HEK293T (cell line): Measurements from ENCODE around the gene HLF.

Source experiments
- ARNT ChIP-seq: fragments of 450-650 bp; IDR thresholded peaks from 2 replicates; pipeline ENCODE4 v1.6.1; 2017; ENCODE audit warnings: mild to moderate bottlenecking
- BHLHE40 ChIP-seq: fragments of 450-650 bp; IDR thresholded peaks from 2 replicates; pipeline ENCODE4 v1.6.1; 2016; ENCODE audit warnings: mild to moderate bottlenecking, moderate library complexity, borderline replicate concordance
- CTBP1 ChIP-seq: fragments of 450-650 bp; IDR thresholded peaks from 2 replicates; pipeline ENCODE4 v1.6.1; 2016; ENCODE audit warnings: borderline replicate concordance
- FOXA1 ChIP-seq: fragments of 450-650 bp; IDR thresholded peaks from 2 replicates; pipeline ENCODE4 v1.6.1; 2016; ENCODE audit warnings: mild to moderate bottlenecking
- FOXK2 ChIP-seq: fragments of 450-650 bp; IDR thresholded peaks from 2 replicates; pipeline ENCODE4 v1.6.1; 2016; ENCODE audit warnings: mild to moderate bottlenecking
- FOXM1 ChIP-seq: fragments of 450-650 bp; IDR thresholded peaks from 2 replicates; pipeline ENCODE4 v1.6.1; 2017; ENCODE audit warnings: mild to moderate bottlenecking, borderline replicate concordance
- HDGF ChIP-seq: fragments of 450-650 bp; IDR thresholded peaks from 2 replicates; pipeline ENCODE4 v1.6.1; 2017; ENCODE audit warnings: antibody characterized with exemption, borderline replicate concordance
- L3MBTL2 ChIP-seq: fragments of 450-650 bp; conservative IDR thresholded peaks from 2 replicates; pipeline ENCODE4 v1.6.1; 2016; ENCODE audit warnings: mild to moderate bottlenecking
- NFRKB ChIP-seq: fragments of 450-650 bp; IDR thresholded peaks from 2 replicates; pipeline ENCODE4 v1.6.1; 2016; ENCODE audit warnings: mild to moderate bottlenecking, moderate library complexity
- SP1 ChIP-seq: fragments of 450-650 bp; IDR thresholded peaks from 2 replicates; pipeline ENCODE4 v1.6.1; 2017
- SUZ12 ChIP-seq: fragments of 450-650 bp; IDR thresholded peaks from 2 replicates; pipeline ENCODE4 v1.6.1; 2016; ENCODE audit warnings: mild to moderate bottlenecking
- TARDBP ChIP-seq: fragments of 450-650 bp; IDR thresholded peaks from 2 replicates; pipeline ENCODE4 v1.6.1; 2016
- TF ChIP-seq, protein P1 (sequence below): fragments of 450-650 bp; IDR thresholded peaks from 2 replicates; pipeline ENCODE4 v1.6.1; 2016

DNA sequence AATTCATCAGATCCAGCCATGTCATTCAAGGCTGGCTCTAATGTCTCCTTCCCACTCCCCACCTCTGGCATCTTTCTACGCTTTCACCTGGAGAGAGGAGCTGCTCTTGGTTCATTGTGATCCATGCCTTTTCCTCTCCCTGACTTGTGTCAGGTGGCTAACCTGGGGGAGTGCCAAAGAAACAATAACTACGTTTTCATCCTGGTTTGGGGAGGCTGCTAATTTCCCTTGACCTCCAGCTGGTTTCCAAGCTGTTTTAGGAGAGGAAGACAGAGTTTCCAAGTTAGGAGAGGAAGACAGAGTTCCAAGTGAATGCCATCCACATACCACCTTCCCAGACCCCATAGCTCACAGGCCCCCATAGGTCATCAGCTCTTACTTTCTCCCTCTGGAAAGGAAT, 40.0 kb upstream of the HLF start:
- TF ChIP-seq FOXM1 (no peak), SUZ12 (no peak), FOXK2 (no peak), SP1 (no peak), BHLHE40 (no peak), ARNT (no peak), TARDBP (no peak), FOXA1 (no peak), L3MBTL2 (no peak), CTBP1 (no peak), NFRKB (no peak), HDGF (no peak)
- TF ChIP-seq, protein P1, sequence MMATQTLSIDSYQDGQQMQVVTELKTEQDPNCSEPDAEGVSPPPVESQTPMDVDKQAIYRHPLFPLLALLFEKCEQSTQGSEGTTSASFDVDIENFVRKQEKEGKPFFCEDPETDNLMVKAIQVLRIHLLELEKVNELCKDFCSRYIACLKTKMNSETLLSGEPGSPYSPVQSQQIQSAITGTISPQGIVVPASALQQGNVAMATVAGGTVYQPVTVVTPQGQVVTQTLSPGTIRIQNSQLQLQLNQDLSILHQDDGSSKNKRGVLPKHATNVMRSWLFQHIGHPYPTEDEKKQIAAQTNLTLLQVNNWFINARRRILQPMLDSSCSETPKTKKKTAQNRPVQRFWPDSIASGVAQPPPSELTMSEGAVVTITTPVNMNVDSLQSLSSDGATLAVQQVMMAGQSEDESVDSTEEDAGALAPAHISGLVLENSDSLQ = no peak
